Mucosa of stomach (tissue), 1 donor: ENCODE data around the gene GABBR1.

Experiments used
- H3K27me3 ChIP-seq: one replicate; pipeline ENCODE4 v1.7.0; 2013; ENCODE audit warnings: mild to moderate bottlenecking, low read length; ENCODE audit not compliant: control insufficient read depth, insufficient read depth
- H3K36me3 ChIP-seq: one replicate; pipeline ENCODE4 v1.7.0; 2013; ENCODE audit warnings: low read length; ENCODE audit not compliant: control insufficient read depth, insufficient read depth
- H3K4me1 ChIP-seq: one replicate; pipeline ENCODE4 v1.7.0; 2013; ENCODE audit warnings: mild to moderate bottlenecking, low read length; ENCODE audit not compliant: control insufficient read depth, insufficient read depth
- H3K4me3 ChIP-seq: one replicate; pipeline ENCODE4 v1.7.0; 2013; ENCODE audit warnings: low read length
- H3K9ac ChIP-seq: one replicate; pipeline ENCODE4 v1.7.0; 2013; ENCODE audit warnings: mild to moderate bottlenecking, low read length, moderate library complexity
- H3K9me3 ChIP-seq: one replicate; pipeline ENCODE4 v1.7.0; 2013; ENCODE audit warnings: mild to moderate bottlenecking, low read length, moderate library complexity; ENCODE audit not compliant: control insufficient read depth
- donor health status: Pancreatic carcinoma.

GABBR1 gene

DNA sequence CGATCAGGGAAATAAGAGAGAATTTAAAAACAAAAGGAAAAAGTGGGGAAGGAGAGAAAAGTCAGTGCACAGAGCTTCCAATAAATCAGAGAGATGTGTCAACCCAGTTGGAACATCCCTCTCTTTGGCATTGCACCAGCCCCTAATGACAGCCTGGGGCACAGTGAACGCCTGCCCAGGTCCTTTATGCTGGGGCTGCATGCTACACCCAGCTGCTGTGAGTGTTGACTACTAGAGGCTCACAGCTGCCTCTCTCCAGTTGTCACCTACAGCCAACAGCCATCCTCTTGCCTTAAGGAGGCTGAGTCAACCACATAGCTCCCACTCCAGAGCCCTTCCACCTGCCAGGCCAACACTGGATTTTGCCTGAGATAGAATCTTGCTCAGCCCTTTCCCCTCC lies 29.1 kb downstream of the GABBR1 start:
- H3K4me1 ChIP-seq, result no peaks in the 10 kb centered on the region
- H3K4me3 ChIP-seq, result no peak overlapping the region
- no peaks in the 10 kb centered on the region for H3K9me3 ChIP-seq
- H3K9ac ChIP-seq, result no peak overlapping the region
- H3K36me3 ChIP-seq, result no peaks in the 10 kb centered on the region
- no peaks in the 10 kb centered on the region for H3K27me3 ChIP-seq

GRCh38 chr6:29603456-29603855 lies 29.5 kb downstream of the GABBR1 start:
- Histone ChIP-seq H3K9me3 (no peaks in the 10 kb centered on the region), H3K27me3 (no peaks in the 10 kb centered on the region), H3K4me3 (no peak overlapping the region), H3K9ac (no peak overlapping the region), H3K36me3 (no peaks in the 10 kb centered on the region), H3K4me1 (no peaks in the 10 kb centered on the region)

- no peak overlapping the region for H3K4me3 ChIP-seq
Observed at GRCh38 chr6:29602564-29603361, 30.2 kb downstream of the GABBR1 start.

DNA sequence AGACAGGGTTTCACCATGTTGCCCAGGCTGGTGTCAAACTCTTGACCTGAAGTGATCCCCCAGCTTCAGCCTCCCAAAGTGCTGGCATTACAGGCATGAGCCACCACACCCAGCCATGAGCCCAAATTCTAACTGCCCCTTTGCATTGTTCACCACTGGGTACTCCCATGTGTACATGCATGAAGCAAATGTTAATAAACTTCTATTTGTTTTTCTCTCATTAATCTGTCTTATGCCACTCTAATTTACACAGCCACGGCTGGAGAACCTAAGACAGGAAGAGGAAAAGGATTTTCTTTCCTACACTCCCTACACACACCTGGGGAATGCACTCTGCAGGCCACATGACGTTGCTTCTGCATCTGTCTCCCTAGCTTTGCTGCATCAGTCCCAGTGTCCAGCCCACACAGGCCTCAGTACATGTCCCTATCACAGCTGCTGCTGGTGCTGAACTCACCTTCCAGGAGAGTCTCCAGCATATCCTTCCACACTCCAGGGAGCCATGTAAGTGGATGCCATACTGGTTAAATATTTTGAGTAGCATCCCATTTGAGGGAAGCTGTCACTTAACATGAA lies 34.7 kb downstream of the GABBR1 start:
- H3K36me3 ChIP-seq, result no peaks in the 10 kb centered on the region
- H3K9me3 ChIP-seq, result no peaks in the 10 kb centered on the region
- H3K4me1 ChIP-seq, result no peaks in the 10 kb centered on the region
- no peak overlapping the region for H3K4me3 ChIP-seq
- H3K27me3 ChIP-seq, result peaks cover 3% of the 10 kb centered on the region
- H3K9ac ChIP-seq, result no peak overlapping the region

More at GRCh38 chr6:29602564-29603361, 30.2 kb downstream of the GABBR1 start:
- Histone ChIP-seq H3K9me3 (no peaks in the 10 kb centered on the region), H3K27me3 (no peaks in the 10 kb centered on the region), H3K9ac (no peak overlapping the region), H3K36me3 (no peaks in the 10 kb centered on the region), H3K4me1 (no peaks in the 10 kb centered on the region)

DNA sequence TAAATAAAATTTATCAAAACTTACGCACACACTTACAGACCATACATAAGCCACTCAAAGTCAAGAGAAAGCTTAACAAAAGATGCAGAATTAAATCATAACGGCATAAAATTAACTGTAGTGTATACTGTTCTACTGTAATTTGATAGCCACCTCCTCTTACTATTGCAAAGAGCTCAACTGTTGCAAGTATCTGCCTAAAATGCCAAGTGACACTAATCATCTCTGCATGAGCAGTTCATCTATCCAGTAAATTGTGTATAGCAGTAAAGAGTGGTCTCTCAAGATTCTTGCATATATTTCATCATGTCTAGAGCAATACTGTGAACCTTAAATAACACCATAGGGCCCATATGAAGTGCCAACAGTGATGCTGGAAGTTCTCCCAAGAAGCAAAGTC lies 35.8 kb downstream of the GABBR1 start:
- H3K4me3 ChIP-seq, result no peak overlapping the region
- no peaks in the 10 kb centered on the region for H3K36me3 ChIP-seq
- H3K9me3 ChIP-seq, result no peaks in the 10 kb centered on the region
- H3K4me1 ChIP-seq, result no peaks in the 10 kb centered on the region
- no peak overlapping the region for H3K9ac ChIP-seq
- peaks cover 3% of the 10 kb centered on the region for H3K27me3 ChIP-seq

GRCh38 chr6:29596381-29596900 lies 36.5 kb downstream of the GABBR1 start:
- no peaks in the 10 kb centered on the region for H3K9me3 ChIP-seq
- H3K27me3 ChIP-seq, result peaks cover 3% of the 10 kb centered on the region
- H3K4me3 ChIP-seq, result no peak overlapping the region
- no peaks in the 10 kb centered on the region for H3K36me3 ChIP-seq
- no peaks in the 10 kb centered on the region for H3K4me1 ChIP-seq
- H3K9ac ChIP-seq, result no peak overlapping the region

GRCh38 chr6:29593199-29593855 lies 39.7 kb downstream of the GABBR1 start:
- H3K9me3 ChIP-seq, result no peaks in the 10 kb centered on the region
- H3K36me3 ChIP-seq, result no peaks in the 10 kb centered on the region
- H3K4me3 ChIP-seq, result no peak overlapping the region
- H3K4me1 ChIP-seq, result no peaks in the 10 kb centered on the region
- H3K27me3 ChIP-seq, result peaks cover 3% of the 10 kb centered on the region
- no peak overlapping the region for H3K9ac ChIP-seq

- H3K27me3 ChIP-seq, result peaks cover 3% of the 10 kb centered on the region
- no peaks in the 10 kb centered on the region for H3K4me1 ChIP-seq
- H3K36me3 ChIP-seq, result no peaks in the 10 kb centered on the region
Observed at GRCh38 chr6:29591677-29592076, 41.3 kb downstream of the GABBR1 start.

DNA sequence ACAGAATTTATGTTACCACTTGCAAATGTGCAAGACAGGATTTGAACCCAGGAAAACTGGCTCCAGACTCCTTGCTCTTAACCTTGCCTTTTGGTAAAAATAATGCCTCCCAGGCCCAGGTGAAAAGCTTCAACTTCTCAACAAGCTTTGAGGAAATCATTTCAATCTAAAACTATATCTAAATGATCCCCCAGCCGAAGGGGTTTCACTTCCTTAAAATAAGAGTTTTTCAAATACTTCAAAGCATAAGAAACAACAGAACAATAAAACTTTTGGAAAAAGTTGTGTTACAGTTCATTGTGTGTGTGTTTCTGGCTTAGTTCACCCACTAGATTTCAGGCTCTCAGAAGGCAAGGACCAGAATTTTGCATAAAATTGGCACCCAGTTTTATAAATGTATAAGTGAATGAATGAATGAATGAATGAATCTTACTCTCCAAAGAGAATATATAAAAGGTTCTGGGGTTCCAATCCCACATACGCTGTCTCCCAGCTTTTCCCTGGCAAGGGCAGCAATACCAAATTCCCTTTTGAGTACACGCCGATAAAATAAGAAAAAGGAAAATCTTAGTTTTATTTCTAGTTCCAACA lies 42.7 kb downstream of the GABBR1 start:
- Histone ChIP-seq H3K4me3 (no peak overlapping the region), H3K36me3 (no peaks in the 10 kb centered on the region), H3K4me1 (no peaks in the 10 kb centered on the region), H3K27me3 (peaks cover 3% of the 10 kb centered on the region), H3K9ac (no peak overlapping the region), H3K9me3 (no peaks in the 10 kb centered on the region)

More at GRCh38 chr6:29591677-29592076, 41.3 kb downstream of the GABBR1 start:
- H3K9ac ChIP-seq, result no peak overlapping the region
- no peak overlapping the region for H3K4me3 ChIP-seq
- H3K9me3 ChIP-seq, result no peaks in the 10 kb centered on the region

DNA sequence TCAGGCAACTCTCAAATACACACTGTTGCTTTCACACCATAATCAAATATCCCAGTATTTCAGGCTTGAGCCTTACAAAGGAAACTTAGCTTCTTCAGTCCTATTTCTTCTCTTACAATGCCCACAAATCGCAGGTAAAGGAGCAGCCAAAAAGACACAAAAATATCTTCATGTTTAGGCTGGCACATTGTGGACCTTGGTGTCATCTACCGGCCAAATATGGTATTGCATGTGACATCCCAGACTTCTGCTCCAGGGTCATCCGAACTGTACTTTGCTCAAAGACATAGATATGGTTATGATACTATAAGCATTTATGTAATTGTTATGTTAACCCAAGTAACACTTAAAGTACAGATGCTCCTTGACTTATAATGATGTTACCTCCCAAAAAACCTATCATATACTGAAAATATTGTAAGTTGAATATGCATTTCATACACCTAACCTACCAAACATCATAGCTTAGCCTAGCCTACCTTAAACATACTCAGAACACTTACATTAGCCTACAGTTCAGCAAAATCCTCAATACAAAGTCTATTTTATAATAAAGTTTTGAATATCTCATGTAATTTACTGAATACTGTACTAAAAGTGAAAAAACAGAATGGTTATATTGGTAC lies 43.4 kb downstream of the GABBR1 start:
- Histone ChIP-seq H3K4me3 (no peak overlapping the region), H3K9me3 (no peaks in the 10 kb centered on the region), H3K27me3 (peaks cover 3% of the 10 kb centered on the region), H3K9ac (no peak overlapping the region), H3K36me3 (no peaks in the 10 kb centered on the region), H3K4me1 (no peaks in the 10 kb centered on the region)

GRCh38 chr6:29584821-29585220 lies 48.2 kb downstream of the GABBR1 start, which contains the start of gene OR2H2:
TSS of gene OR2H2 (plus strand) at chr6:29585121. CDS start at chr6:29587945, 2,824 bp downstream.
- no peak within 1 kb of the TSS for H3K9ac ChIP-seq
- no peaks in the 10 kb centered on the region for H3K4me1 ChIP-seq
- H3K36me3 ChIP-seq, result no peaks in the 10 kb centered on the region
- no peaks in the 10 kb centered on the region for H3K27me3 ChIP-seq
- H3K4me3 ChIP-seq, result no peak within 1 kb of the TSS
- H3K9me3 ChIP-seq, result no peaks in the 10 kb centered on the region
